Measurements from ENCODE around the gene RPLP1.

Gene RPLP1

DNA sequence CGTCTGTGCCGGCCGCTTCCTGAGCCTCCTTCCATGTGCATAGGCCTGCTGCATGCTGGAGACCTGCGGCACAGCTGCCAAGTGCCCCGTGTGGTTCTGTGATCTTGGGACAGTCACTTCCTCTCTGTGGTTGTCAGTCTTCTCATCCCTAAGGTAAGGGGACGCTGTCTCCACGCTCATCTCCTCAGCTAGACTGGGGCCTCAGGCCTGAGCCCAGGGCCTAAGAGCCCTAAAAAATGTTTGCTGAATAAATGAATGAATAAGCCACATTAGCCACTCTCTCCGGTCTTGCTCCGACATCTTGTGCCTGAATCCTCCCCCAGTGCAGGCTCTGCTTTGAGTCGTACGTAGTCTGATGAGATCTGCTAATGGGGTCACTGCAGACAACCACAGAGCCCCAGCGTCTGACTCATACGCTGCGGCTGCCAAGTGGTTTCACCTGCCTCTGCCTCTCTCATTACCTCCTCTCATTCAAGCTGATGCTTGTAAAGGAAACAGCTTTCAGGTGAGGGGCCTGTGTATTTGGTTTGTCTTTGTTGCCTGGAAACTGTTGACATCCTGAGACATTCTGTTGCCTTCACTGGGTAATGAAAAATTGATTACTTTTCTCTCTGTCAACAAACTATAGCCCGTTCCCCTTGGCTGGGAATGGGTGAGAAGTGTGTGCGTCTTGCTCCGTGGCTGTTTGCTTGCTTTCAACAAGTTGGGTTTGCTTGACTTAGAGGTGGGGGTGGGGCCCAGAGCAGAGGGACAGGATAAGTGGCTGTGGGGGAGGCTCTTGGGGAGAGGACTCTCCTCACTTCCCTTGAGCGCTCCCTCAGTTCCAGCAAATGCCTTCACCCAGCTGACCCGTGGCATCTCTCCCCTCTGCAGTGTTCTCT lies 15.9 kb downstream of the RPLP1 start:
- DNase-seq (ENCODE audit: low read depth in 2 of 2), result peak; percentile 56 to 68

DNA sequence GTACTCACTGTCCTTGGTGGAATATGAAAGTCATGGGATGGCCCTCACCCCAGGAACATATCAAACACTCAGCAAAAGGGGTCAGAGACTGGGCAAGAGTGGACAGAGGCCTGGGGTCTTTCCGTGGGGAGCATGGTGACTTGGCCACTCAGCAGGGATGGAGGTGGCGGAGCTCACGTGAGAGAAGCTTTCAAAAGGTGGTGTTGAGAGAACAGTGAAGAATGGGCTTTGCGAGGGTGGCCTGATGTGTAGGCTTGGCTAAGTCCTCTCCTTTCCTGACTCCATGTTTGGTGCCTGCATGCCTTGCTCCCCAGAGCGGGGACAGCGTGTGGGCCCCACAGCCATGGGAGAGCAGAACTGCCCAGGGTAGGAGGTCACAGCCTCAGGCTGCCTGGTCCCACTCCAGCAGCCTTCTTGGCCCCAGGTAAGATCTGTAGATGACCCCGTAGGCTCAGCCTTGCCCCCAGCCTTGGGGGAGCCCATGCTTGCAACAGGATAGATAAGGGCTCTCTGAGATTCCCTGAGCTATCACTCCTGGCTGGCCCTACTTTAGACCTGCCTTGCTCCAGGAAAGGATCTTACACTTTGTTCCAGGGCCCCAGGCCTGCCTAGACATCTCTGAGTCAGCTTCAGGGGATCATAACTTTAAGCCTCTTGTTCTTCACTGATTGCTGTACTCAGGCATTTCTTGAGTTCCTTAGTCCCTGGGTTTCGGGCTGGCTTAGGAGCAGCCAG lies 17.0 kb downstream of the RPLP1 start:
- no peak for DNase-seq (ENCODE audit: low read depth in 2 of 2)

DNA sequence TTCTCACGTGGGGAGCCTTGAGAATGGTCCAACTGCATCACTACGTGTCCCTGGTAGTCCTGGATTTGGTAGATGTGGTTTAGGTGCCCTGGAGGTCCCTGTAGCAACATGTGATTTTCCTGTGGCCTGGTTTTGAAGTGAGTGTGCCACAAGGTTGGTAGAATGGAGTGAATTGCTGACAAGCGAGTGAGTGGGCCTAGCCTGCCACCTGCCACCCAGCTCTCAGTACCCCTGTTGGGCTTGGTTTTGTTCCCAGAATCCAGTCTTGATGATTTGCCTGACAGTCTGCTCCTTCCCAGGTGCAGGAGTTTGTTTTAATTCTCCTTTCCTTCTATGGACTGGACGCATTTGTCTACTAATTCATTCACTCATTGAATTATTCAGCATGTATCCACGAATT lies 19.4 kb downstream of the RPLP1 start:
- no peak for DNase-seq (ENCODE audit: low read depth in 2 of 2)

DNA sequence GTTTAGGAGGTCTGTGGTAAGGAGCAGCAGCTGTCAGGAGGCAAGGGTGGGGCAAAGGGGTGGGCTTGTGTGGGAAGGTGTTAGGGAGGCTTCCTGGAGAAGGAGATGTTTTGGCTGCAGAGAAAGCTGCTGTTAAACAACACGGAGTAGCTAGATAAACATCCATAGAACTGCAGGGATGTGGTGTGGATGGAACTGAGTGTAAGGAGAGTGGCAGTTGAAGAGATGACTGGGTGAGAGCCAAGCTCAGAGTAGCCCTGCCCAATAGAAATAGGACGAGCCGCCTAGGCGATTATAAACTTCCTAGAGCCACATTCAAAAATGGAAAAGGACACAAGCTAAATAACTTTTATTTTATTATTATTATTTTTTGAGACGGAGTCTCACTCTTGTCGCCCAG lies 19.9 kb downstream of the RPLP1 start:
- DNase-seq (ENCODE audit: low read depth in 2 of 2), result no peak

DNA sequence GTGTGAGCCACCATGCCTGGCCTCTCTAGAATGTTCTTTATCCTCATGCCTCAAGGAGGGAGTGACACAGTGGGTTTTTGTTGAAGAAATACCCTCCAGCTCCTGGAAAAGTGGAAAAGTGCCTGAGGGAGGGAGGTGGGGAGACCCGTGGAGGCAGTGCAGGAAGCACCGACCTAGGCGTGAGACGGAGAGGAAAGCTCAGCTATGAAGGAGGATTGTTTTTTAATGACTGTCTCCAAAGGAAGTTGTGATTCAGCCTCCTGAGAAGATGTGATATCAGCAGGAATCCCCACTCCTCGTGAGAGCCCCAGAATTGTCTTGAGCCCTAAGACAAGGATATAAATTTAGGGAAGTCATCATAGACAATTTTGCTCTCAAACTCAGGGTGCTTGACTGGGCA lies 21.7 kb downstream of the RPLP1 start:
- DNase-seq (ENCODE audit: low read depth in 2 of 2), result no peak

DNA sequence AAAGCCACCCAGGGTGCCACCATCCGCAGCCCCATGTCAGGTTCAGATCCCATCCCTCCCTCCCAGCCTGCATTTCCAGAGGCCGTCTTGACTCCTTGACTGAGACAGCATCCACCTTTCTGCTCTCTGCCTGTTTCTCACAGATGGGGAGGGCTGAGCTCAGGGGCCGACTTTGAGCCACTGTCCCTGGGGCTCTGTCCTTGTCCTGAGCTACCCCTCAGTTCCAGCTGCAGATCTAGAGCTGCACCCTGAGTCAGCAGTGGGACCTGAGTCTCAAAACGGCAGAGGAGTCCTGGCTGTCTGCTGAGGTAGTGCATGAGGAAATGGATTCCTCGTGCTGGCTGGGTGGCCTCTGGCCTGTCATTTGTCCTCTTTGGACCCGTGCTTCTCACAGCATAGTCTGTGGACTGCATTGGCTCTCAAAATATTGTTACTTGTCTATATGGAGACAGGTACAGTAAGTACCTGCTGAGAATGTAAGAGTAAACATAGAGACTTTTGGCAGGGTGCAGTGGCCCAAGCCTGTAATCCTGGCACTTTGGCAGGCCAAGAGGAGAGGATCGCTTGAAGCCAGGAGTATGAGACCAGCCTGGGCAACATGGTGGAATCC lies 22.3 kb downstream of the RPLP1 start:
- DNase-seq (ENCODE audit: low read depth in 2 of 2), result no peak

DNA sequence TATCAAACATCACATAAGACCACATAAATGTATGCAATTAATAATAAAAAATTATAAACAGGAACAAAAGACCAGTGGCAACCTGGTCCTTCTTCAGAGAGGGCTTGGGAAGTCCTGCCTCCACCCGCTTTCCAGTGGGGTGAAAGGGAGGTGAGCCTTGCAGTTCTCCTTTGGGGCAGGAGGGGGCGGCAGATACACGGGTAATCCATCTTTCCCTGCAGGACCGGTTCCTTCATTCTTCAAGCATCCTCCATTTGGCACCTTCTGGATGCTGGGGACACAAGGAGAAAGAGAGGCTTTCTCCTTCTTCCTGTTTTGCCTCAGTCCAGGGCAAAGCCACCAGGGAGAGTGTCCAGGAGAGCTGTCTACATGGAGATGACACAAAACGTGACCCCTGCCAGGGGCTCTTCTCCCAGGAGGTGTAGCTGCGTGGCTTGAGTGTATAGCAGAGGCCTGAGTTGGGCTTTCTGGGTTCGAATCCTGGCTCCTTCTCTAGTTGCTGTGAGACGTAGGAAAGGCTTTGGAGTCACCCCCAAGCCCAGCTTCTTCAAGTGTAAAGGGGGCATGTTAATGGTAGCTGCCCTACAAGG lies 23.2 kb downstream of the RPLP1 start:
- peak; percentile 70 to 73 for DNase-seq (ENCODE audit: low read depth in 2 of 2)

DNA sequence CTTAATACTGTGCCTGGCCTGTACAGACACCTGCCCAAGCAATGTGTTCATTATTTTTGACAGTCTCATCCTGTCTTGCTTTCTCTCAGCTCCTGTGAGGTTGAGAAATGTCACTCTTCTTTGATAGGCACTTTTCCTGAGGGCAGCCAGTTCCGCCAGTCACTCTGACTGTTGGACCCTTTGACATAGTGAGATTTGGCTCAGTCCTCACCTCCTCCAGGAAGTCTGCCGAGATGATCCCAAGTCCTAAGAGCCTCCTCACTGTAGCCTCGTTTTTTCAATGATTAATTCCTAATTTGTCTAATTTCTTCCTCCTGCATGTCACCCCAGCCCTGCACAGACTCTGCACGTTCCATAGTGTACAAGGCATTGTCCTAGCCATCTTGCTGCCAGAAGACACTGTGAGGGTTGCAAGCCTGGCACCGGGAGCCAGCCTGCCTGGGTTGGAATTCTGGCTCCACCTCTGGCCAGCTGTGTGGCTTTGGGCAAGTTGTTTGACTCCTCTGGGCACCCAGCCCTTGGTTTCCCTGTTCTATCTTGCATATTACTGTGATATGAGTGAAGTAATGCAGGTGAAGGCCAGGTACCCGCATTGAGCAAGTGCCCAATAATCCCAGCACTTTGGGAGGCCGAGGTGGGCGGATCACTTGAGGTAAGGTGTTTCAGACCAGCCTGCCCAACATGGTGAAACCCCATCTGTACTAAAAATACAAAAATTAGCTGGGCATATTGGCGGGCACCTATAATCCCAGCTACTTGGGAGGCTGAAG lies 24.3 kb downstream of the RPLP1 start:
- DNase-seq (ENCODE audit: low read depth in 2 of 2), result no peak

DNA sequence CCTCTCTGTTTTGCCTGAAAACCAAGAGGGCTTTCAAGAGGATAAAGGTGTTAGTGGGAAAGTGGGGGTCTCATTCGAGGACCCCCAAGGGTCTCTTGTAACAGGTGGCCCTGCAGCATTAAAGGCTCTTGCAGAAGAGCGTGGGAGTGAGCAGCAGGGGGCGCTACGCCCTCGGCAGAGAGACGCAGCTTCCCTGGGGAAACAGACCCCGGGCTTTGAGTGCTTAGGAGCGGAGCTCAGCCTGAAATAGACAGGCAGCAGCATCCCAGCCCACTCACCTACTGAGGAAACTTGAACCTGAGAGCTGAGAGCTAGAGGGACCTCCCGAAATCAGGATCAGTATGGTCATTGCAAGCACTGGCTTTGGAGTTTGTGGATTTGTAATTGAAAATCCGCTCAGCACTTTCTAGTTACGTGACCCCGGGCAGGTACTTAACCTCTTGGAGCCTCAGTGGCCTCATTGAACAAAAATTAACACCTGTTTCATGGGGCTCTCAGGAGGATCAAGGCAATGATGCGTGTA lies 25.7 kb downstream of the RPLP1 start:
- DNase-seq (ENCODE audit: low read depth in 2 of 2), result peak in 1 of 2 donors; percentile 45

DNA sequence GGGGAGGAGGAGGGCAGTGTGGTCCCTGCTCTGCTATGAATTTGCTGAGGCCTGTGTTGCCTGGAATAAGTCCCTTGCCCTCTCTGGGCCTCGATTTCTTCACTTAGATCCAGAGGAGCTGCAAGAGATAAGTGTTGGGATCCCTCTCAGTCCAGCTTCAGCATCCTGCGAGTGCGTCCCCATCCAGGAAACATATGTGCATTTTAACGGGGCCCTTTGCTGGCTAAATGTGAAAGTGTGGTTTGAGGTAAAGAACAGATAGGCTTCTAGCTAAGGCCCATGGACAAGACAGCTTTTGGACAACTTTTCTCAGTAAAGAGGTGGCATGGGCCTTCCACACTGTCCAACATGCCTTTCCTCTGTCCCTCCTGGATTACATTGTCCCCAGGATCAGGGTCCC lies 26.5 kb downstream of the RPLP1 start:
- DNase-seq (ENCODE audit: low read depth in 2 of 2), result no peak

DNA sequence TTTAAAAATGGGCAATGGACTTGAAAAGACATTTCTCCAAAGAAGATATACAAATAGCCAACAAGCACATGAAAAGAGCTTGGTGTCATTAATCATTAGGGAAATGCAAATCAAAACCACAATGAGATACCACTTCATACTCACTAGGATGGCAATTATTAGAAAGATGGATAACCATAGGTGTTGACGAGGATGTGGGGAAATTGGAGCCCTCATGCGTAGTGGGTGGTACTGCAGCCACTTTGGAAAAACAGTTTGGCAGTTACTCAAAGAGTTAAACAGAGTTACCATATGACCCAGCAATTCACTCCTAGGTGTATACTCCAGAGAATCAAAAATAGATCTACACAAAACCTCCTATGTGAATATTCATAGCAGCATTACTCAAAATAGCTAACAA lies 27.4 kb downstream of the RPLP1 start:
- DNase-seq (ENCODE audit: low read depth in 2 of 2), result no peak

DNA sequence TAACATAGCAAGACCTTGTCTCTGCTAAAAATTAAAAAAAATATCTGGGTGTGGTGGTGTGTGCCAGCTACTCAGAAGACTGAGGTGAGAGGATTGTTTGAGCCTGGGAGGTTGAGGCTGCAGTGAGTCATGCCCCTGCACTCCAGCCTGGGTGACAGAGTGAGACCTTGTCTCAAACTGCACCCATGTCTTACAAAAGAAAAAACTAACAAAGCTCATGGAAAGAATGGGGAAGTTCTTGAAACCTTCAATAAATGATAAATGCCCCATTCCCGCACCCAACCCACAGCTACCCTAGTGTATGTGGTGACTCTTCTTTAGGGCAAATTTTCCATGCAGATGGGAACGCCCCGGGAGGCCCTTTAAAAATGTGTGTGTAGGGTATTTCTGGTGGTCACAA lies 28.3 kb downstream of the RPLP1 start:
- DNase-seq (ENCODE audit: low read depth in 2 of 2), result no peak

DNA sequence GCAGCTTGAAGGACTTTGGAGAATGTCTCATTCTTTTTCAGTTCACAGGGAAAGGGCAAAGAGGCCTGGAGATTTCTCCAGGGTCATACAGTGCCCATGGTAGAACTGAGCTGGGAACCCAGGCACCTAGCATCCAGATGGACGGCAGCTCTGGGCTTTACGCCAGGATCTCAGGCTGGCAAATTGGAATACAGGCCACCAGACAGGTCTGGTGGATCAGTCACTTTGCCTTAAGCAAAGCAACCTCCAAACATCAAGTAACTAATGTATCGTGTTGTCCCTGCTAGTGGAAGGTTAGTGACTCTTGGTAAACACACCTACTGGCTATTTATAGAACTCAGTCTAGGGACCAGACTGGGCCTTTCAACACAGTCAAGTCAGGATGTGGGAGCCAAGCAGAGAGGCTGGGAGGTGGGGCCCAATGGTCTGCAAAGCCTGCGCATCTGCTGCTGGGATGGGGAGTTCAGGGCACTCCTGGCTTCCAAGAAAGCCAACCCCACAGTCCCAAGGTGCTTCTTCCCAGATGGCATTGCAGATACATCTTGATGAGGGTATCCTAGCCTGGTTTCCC lies 30.2 kb downstream of the RPLP1 start:
- DNase-seq (ENCODE audit: low read depth in 2 of 2), result no peak

DNA sequence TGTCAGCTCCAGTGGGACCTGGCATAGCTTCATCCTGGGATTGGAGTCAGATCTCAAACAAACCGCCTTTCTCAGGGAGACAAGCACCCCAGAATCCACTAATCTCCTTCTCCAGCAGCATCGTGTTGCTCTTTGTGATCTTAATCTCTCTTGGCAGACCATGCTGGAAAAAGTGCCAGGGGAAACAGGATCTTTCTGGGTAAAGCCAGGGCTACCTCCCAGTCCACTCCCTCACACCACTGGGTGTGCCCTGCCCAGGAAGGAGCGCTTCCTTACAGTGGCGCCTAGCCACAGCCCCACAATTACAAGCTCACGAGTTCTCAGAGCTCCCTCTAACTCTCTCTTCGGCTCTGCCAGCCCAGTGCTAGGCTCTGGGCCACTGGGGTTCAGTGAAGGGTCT lies 32.2 kb downstream of the RPLP1 start:
- no peak for DNase-seq (ENCODE audit: low read depth in 2 of 2)

DNA sequence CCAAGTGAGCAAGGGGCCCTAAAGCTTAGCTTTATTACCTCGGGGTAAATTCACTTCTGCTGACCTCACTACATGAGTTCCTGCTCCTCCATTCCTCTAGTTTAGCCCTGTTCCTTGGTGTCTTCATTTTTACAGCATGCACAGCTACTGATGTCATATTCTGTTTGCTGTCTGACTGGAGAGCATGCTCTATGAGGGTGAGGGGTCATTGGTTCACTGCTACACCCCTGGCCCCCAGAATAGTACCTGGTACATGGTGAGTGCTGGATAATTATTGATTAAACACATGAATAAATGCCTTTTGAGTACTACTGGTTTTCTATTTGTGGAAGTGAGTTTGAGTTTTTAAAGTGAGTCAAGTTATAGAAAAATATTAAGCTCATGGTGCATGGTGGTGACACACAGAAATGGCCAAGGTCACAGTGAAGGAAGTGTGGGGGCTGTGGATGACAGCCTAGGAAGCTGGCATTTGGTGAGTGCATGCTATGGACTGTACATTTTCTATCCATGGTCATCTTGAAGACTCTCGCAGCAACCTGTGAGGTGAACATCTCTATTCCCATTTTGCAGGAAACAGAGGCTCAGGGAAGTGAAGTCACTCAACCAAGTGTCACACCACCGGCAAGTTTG lies 34.0 kb downstream of the RPLP1 start:
- no peak for DNase-seq (ENCODE audit: low read depth in 2 of 2)

DNA sequence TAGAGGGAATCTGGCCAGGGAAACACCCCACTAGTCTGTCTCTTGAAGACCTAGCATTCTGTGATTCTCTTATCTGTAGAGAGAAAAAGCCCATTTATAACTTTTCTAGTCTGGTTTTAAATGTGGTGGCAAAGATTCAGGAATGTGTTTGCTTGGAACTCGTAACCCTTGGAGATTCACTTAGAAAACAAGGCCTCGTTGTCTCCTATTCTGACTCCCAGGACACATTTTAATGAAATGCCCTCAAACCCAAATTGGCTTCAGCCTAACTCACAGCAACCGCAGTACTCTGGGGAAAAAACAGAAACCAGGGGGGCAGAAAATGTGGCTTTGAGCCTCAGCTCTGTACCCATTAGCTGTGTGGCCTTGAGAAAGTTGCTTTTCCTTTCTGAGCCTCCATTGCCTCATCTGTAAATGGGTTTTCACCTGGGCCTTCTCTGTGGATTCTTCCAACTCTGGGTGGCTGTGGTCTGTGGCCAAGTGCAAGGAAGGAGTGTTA lies 36.5 kb downstream of the RPLP1 start:
- DNase-seq (ENCODE audit: low read depth in 2 of 2), result no peak

DNA sequence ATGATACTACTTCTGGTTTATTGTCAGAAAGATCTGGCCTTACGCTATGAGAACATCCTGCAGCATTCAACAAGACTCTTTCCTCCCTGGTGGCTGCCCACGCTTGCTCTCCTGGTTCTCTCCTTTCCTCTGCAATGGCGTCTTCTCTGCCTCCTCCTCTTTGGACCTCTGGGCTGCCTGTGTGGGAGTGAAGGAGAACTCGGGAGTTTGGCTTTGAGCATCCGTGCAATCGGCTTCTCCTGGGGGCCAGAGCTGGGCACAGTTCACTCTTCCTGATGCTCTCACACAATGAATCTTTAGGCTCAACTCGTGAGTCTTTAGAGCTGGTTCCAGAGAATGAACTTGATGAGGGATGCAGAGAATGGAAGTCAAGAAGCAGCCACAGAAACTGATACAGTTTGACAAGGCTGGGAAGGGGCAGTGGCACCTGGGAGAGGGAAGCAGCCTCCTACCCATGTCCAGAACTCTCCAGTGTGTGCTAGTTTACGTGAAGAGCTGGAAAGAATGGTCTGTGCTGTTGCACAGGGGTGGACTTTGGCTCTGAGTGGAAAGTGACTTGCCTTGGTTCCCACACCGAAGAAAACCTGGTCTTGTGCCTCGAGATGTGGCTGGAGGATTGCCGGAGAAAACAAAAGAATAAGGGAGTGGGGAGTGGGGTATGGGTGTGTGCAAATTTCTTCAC lies 37.9 kb downstream of the RPLP1 start:
- no peak for DNase-seq (ENCODE audit: low read depth in 2 of 2)

DNA sequence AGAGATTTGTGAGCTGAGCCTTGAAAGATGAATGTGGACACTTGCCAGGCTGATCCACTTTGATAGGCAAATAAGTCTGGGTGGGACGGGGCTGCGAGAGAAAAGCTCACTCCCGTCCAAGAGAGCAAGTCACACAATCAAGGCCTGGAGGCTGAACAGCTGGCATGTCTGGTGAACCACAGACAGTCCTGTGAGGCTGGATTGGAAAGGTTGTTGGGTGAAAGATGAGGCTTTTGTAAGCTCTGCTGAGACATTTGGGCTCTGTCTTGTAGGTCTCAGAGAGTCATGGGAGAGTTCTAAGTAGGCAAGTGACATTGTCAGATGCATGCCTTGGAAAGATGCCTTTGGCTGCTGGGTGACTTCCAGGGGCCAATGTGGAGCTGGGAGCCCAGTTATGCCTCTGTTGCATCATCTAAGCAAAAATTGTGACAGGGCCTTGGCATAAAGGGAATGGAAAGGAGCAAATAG lies 38.5 kb downstream of the RPLP1 start:
- no peak for DNase-seq (ENCODE audit: low read depth in 2 of 2)

DNA sequence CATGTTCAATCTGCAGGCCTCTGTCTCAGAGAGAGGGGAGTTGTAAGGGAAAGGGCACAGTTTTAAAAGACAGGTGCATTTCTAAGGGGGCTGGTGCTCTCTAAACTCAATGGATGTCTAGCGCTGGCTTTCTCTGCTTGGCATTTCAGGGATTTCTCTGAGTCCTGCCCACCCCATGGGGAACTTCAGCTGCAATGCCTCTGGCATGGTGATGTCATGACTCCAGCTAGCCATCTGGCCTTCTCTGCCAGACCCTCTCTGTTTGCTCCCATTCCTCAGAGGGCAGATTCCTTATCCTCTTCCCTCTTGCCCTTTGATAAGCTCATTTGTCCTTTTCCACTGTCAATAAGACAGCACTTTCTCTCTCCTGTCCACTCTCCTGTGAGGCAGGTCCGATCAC lies 40.8 kb downstream of the RPLP1 start:
- DNase-seq (ENCODE audit: low read depth in 2 of 2), result no peak

DNA sequence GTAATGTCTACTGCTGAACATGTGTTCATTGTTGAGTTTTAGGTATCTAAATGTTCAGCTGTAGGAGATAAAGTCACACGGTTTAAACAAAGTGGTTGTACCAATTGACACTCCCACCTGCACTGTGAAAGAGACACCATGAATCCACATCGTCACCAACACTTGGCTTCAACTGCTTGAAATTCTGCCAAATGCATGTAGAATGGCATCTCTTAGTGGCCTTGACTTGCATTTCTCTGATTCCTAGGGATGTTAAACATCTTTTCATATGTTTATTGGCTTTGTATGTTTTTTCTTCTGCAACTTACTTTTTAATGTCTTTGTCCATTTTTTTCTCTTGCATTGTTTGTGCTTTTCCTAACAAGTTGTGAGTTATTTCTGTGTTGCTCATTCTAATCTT lies 43.4 kb downstream of the RPLP1 start:
- DNase-seq (ENCODE audit: low read depth in 2 of 2), result no peak
